IMR-90 (cell line): ENCODE data around the gene MAS1. TPM values are rescaled to one million over a fixed set of nuclear protein-coding genes. Genes with fewer than 3 reads are reported as not detected.

Source experiments
- ATAC-seq: fragments of 200-7000 bp; cut with Tn5 transposase; 2 replicates; pipeline ENCODE4 v1.9.1; 2020; ENCODE audit warnings: low read depth, mild to moderate bottlenecking, moderate library complexity
- BruUV-seq: library from RNA; stranded (reverse); fragments of 400-500 nt; replicated peaks from 2 replicates; lab custom pipeline; 2021; lab: Mats Ljungman, UMichigan
- CTCF ChIA-PET: fragments of 300-600 bp; formaldehyde crosslinking; extraction: SDS; loops from one replicate; lab custom pipeline; 2021; ENCODE audit warnings: antibody characterized with exemption; lab: Yijun Ruan, JAX
- POLR2A ChIA-PET: fragments of 300-600 bp; sonication (Branson Sonifier 250); formaldehyde crosslinking; loops from one replicate; lab custom pipeline; 2022; ENCODE audit warnings: antibody characterized with exemption; ENCODE audit not compliant: unreplicated experiment; lab: Charles Lee
- DNase-seq: peaks from one replicate; pipeline ENCODE4 v3.0.0; 2013
- H2AFZ ChIP-seq: replicated peaks from 2 replicates; pipeline ENCODE3; 2013; ENCODE audit warnings: low read length, mild to moderate bottlenecking; ENCODE audit not compliant: poor library complexity
- H2AK5ac ChIP-seq: 2 replicates; pipeline ENCODE4 v1.6.1; 2013; ENCODE audit warnings: low read depth, low read length, inconsistent platforms
- H2AK9ac ChIP-seq: replicated peaks from 2 replicates; pipeline ENCODE3; 2013; ENCODE audit warnings: mild to moderate bottlenecking, low read depth, low read length, moderate library complexity; ENCODE audit not compliant: poor library complexity
- H2BK120ac ChIP-seq: 2 replicates; pipeline ENCODE4 v1.6.1; 2013; ENCODE audit warnings: low read depth, low read length, inconsistent platforms
- H2BK15ac ChIP-seq: 3 replicates; pipeline ENCODE4 v1.6.1; 2013; ENCODE audit warnings: low read depth, low read length, inconsistent platforms
- H2BK20ac ChIP-seq: 2 replicates; pipeline ENCODE4 v1.6.1; 2013; ENCODE audit warnings: low read depth, mild to moderate bottlenecking, inconsistent platforms, low read length, moderate library complexity
- H2BK5ac ChIP-seq: 2 replicates; pipeline ENCODE4 v1.6.1; 2013; ENCODE audit warnings: mild to moderate bottlenecking, low read depth, low read length, inconsistent platforms; ENCODE audit not compliant: poor library complexity, severe bottlenecking
- H3K14ac ChIP-seq: replicated peaks from 2 replicates; pipeline ENCODE4 v1.6.1; 2013; ENCODE audit warnings: low read depth, low read length, inconsistent platforms
- H3K18ac ChIP-seq: 2 replicates; pipeline ENCODE4 v1.6.1; 2013; ENCODE audit warnings: low read depth, low read length, control low read depth
- H3K23ac ChIP-seq: 2 replicates; pipeline ENCODE4 v1.6.1; 2013; ENCODE audit warnings: low read depth, low read length, inconsistent platforms
- H3K27ac ChIP-seq: 2 replicates; pipeline ENCODE4 v1.5.1; 2013; ENCODE audit warnings: mild to moderate bottlenecking, control low read depth, low read length; ENCODE audit not compliant: insufficient read depth
- H3K27me3 ChIP-seq: 2 replicates; pipeline ENCODE4 v1.6.1; 2013; ENCODE audit warnings: low read length; ENCODE audit not compliant: control insufficient read depth, insufficient read depth
- H3K36me3 ChIP-seq: 2 replicates; pipeline ENCODE4 v1.6.1; 2013; ENCODE audit warnings: low read length, mixed read lengths; ENCODE audit not compliant: control insufficient read depth, insufficient read depth
- H3K4ac ChIP-seq: 2 replicates; pipeline ENCODE4 v1.6.1; 2013; ENCODE audit warnings: low read depth, low read length, inconsistent platforms
- H3K4me1 ChIP-seq: 2 replicates; pipeline ENCODE4 v1.6.1; 2013; ENCODE audit warnings: low read length, mixed read lengths; ENCODE audit not compliant: control insufficient read depth, insufficient read depth
- H3K4me2 ChIP-seq: 2 replicates; pipeline ENCODE4 v1.6.1; 2013; ENCODE audit warnings: low read depth, mild to moderate bottlenecking, control low read depth, low read length, moderate library complexity
- H3K4me3 ChIP-seq: 2 replicates; pipeline ENCODE4 v1.5.1; 2013; ENCODE audit warnings: low read depth, mild to moderate bottlenecking, control low read depth, low read length, moderate library complexity; ENCODE audit not compliant: insufficient read depth
- H3K56ac ChIP-seq: 2 replicates; pipeline ENCODE4 v1.6.1; 2013; ENCODE audit warnings: low read length, inconsistent platforms; ENCODE audit not compliant: insufficient read depth; ENCODE audit errors: extremely low read depth
- H3K79me1 ChIP-seq, 2 experiments: 2 replicates each; pipeline ENCODE4 v1.6.1; 2013; ENCODE audit warnings: low read length in 2 of 2, inconsistent platforms in 1 of 2, low read depth in 1 of 2
- H3K9ac ChIP-seq: 2 replicates; pipeline ENCODE4 v1.6.1; 2013; ENCODE audit warnings: low read depth, low read length, control low read depth
- H3K9me1 ChIP-seq: 2 replicates; pipeline ENCODE4 v1.6.1; 2013; ENCODE audit warnings: low read length, inconsistent platforms; ENCODE audit not compliant: insufficient read depth
- H3K9me3 ChIP-seq: 2 replicates; pipeline ENCODE4 v1.6.1; 2013; ENCODE audit warnings: low read length; ENCODE audit not compliant: control insufficient read depth, insufficient read depth
- H4K20me1 ChIP-seq: 2 replicates; pipeline ENCODE4 v1.6.1; 2013; ENCODE audit warnings: low read length, inconsistent platforms; ENCODE audit not compliant: insufficient read depth
- H4K5ac ChIP-seq: 2 replicates; pipeline ENCODE4 v1.6.1; 2013; ENCODE audit warnings: mild to moderate bottlenecking, low read depth, low read length, control low read depth
- H4K8ac ChIP-seq, 2 experiments: 2 replicates each; pipeline ENCODE4 v1.6.1; 2013; ENCODE audit warnings: low read depth in 2 of 2, low read length in 2 of 2, control low read depth in 1 of 2, inconsistent platforms in 1 of 2
- H4K91ac ChIP-seq: 2 replicates; pipeline ENCODE4 v1.6.1; 2013; ENCODE audit warnings: low read depth, low read length, inconsistent platforms; ENCODE audit not compliant: insufficient read depth
- BHLHE40 ChIP-seq: fragments of 150-350 bp; IDR thresholded peaks from 2 replicates; pipeline ENCODE4 v1.6.1; 2016; ENCODE audit warnings: mild to moderate bottlenecking, low read depth, low read length
- CEBPB ChIP-seq: IDR thresholded peaks from 2 replicates; pipeline ENCODE4 v1.6.1; 2012; ENCODE audit warnings: low read depth, low read length, improper control_type of control experiment
- CHD1 ChIP-seq: IDR thresholded peaks from 2 replicates; pipeline ENCODE4 v1.6.1; 2012; ENCODE audit warnings: low read depth, low read length, improper control_type of control experiment
- ELK1 ChIP-seq: fragments of 150-350 bp; IDR thresholded peaks from 2 replicates; pipeline ENCODE4 v1.6.1; 2016; ENCODE audit warnings: low read depth, mild to moderate bottlenecking, low read length, moderate library complexity, borderline replicate concordance
- FOS ChIP-seq: fragments of 150-350 bp; IDR thresholded peaks from 2 replicates; pipeline ENCODE4 v1.6.1; 2016; ENCODE audit warnings: low read depth, low read length
- MXI1 ChIP-seq: IDR thresholded peaks from 2 replicates; pipeline ENCODE4 v1.6.1; 2012; ENCODE audit warnings: low read depth, mild to moderate bottlenecking, low read length, moderate library complexity, borderline replicate concordance
- RCOR1 ChIP-seq: IDR thresholded peaks from 2 replicates; pipeline ENCODE4 v1.6.1; 2012; ENCODE audit warnings: mild to moderate bottlenecking, low read length, improper control_type of control experiment; ENCODE audit not compliant: insufficient replicate concordance
- RFX5 ChIP-seq: IDR thresholded peaks from 2 replicates; pipeline ENCODE4 v1.8.0; 2012; ENCODE audit warnings: low read depth, mild to moderate bottlenecking, low read length, moderate library complexity
- SMC3 ChIP-seq: fragments of 150-350 bp; IDR thresholded peaks from 2 replicates; pipeline ENCODE4 v1.6.1; 2016; ENCODE audit warnings: low read depth, mild to moderate bottlenecking, antibody characterized with exemption, low read length, moderate library complexity
- USF2 ChIP-seq: fragments of 150-350 bp; IDR thresholded peaks from 2 replicates; pipeline ENCODE4 v1.6.1; 2017; ENCODE audit warnings: mild to moderate bottlenecking, antibody characterized with exemption, low read length, low read depth
- WGBS, 2 experiments: methylation state at CpG; one replicate each; pipeline versions ENCODE4 v1.1.5 to v1.1.7; 2013; ENCODE audit warnings: missing lambda C conversion rate in 2 of 2; ENCODE audit not compliant: insufficient read length in 1 of 2; ENCODE audit errors: extremely low coverage in 2 of 2; 5-methylcytosine and 5-hydroxymethylcytosine counted together
- dilution Hi-C: fragments of 300-500 bp; cut with HindIII; formaldehyde crosslinking; loops from one replicate; pipeline ENCODE4 v1.14.3; 2018; ENCODE audit warnings: low sequenced_read_pairs; ENCODE audit not compliant: unreplicated experiment
- in situ Hi-C: fragments of 300-500 bp; cut with MboI; formaldehyde crosslinking; loops from 3 replicates; pipeline ENCODE4 v1.14.3; 2019; ENCODE audit warnings: low sequenced_read_pairs, inconsistent platforms, mixed read lengths
- intact Hi-C: fragments of 100-400 bp; cut with micrococcal nuclease; formaldehyde crosslinking; loops from 2 replicates; pipeline ENCODE4 v1.10.0; 2022
- polyA plus RNA-seq, 3 experiments: library from polyadenylated mRNA; depleted of rRNA; stranded (reverse); fragments of >200 nt; gene quantifications; 2 replicates each; pipeline ENCODE4 v1.2.3, GENCODE V29; 2012; ENCODE audit warnings: low replicate concordance in 1 of 3
- total RNA-seq: library from RNA; depleted of rRNA; stranded (reverse); fragments of >200 nt; gene quantifications from 2 replicates; pipeline ENCODE4 v1.2.3, GENCODE V29; 2012

Gene MAS1
- total and polyA plus RNA-seq, 2 of the 4 experiments (the other 2 are of a cell fraction): under 0.01 TPM; not detected in 1

DNA sequence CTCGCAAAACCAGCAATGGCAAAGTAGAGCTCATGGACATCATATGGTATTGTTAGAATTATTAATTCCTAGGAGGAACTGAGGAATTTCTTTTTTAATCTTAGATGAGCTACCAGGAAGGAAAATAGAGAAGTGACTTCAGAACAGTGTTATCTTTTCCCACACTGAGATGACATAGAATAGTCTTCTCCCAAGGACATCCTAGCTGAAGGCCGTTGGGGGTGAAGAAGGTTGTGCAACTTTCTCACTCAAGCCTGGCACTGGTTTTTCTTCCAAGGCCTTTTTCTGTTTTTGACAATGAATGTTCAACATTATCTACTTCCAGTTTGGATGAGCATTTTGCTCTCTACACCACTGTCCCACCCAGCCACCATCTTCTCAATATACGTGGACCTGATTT lies 35.8 kb upstream of the MAS1 start:
- H4K20me1 ChIP-seq: no peaks in the 10 kb centered on the region
- H3K14ac ChIP-seq: no peak overlapping the region
- H3K9me1 ChIP-seq: no peaks in the 10 kb centered on the region
- no peak overlapping the region for H4K91ac ChIP-seq
- H3K4me2 ChIP-seq: no peak overlapping the region
- no peak overlapping the region for H3K4ac ChIP-seq
- H3K36me3 ChIP-seq: no peaks in the 10 kb centered on the region
- H3K56ac ChIP-seq: no peak overlapping the region
- BruUV-seq: no TSS peak
- no peak overlapping the region for H4K5ac ChIP-seq
- DNase-seq (no peak), ATAC-seq (no peak)
- dilution Hi-C loops: no loop called here
- H3K27ac ChIP-seq: no peak overlapping the region
- no peak overlapping the region for H2AFZ ChIP-seq
- no peak overlapping the region for H2BK15ac ChIP-seq
- WGBS, 2 experiments: no CpG with 5 or more reads among the region's 3 CpGs
- H3K79me1 ChIP-seq: no peaks in the 10 kb centered on the region
- in situ Hi-C loops: loop anchor here (25.0 kb wide), 1 partner anchor 607 kb away; no protein-coding TSS in a partner anchor
- ChIA-PET CTCF (interaction anchor here (0.6 kb wide), 1 partner anchor 14 kb away, joined by 3 read pairs; no protein-coding TSS in a partner anchor), POLR2A (interaction anchor here (0.6 kb wide), 1 partner anchor 12 kb away, joined by 3 read pairs; no protein-coding TSS in a partner anchor)
- H2AK9ac ChIP-seq: no peak overlapping the region
- H4K8ac ChIP-seq: no peak overlapping the region
- no peak overlapping the region for H2BK20ac ChIP-seq
- TF ChIP-seq CHD1 (no peak), RFX5 (no peak), SMC3 (no peak), USF2 (no peak), FOS (no peak), ELK1 (no peak), CEBPB (no peak), BHLHE40 (no peak), RCOR1 (no peak), MXI1 (no peak)
- H3K18ac ChIP-seq: no peak overlapping the region
- H3K23ac ChIP-seq: no peak overlapping the region
- H3K27me3 ChIP-seq: peaks cover 5% of the 10 kb centered on the region
- no peak overlapping the region for H2AK5ac ChIP-seq
- no peak overlapping the region for H2BK5ac ChIP-seq
- H2BK120ac ChIP-seq: no peak overlapping the region
- no peak overlapping the region for H3K9ac ChIP-seq
- H3K4me1 ChIP-seq: no peaks in the 10 kb centered on the region
- no peaks in the 10 kb centered on the region for H3K9me3 ChIP-seq
- intact Hi-C loops: no loop called here
- no peak overlapping the region for H3K4me3 ChIP-seq
